Muscle of arm (tissue), 14 donors: ENCODE measurements around the gene TESPA1. TPM values are rescaled to one million over a fixed set of nuclear protein-coding genes. Genes with fewer than 3 reads are reported as not detected.

Experiments used
- DNase-seq: peaks from one replicate; pipeline ENCODE4 v3.0.0-alpha.2; 2013
- long read RNA-seq, 11 donors: transcript quantifications; one replicate each; lab custom pipeline, GENCODE V29; 2026
- polyA plus RNA-seq, 12 donors: library from polyadenylated mRNA; unstranded; fragments of 120-200 nt; gene quantifications; one replicate each; pipeline ENCODE4 v1.2.1, GENCODE V29; 2013; ENCODE audit not compliant: insufficient read length in 12 of 12

TESPA1 gene
- polyA plus RNA-seq: 1 to 10 TPM in 8 of 12 donors, under 1 TPM in 2, not detected in 2; 0.70 to 3.9 (median 1.6) TPM
- long read RNA-seq, donor 1: 0 reads
- long read RNA-seq, donor 2, partial matches to known transcripts: 0 of 1 reads
- long read RNA-seq, donor 2, other reads (novel, unspliced or antisense): 0 of 1 reads
- long read RNA-seq, donor 3: 0 reads
- long read RNA-seq, donor 4: 0 reads
- long read RNA-seq, donor 5: 0 reads
- long read RNA-seq, donor 6: 0 reads
- long read RNA-seq, donor 7: 0 reads
- long read RNA-seq, donor 8: 0 reads
- long read RNA-seq, donor 9: 0 reads
- long read RNA-seq, donor 10: 0 reads
- long read RNA-seq, donor 11, partial matches to known transcripts: 0 of 1 reads
- long read RNA-seq, donor 11, other reads (novel, unspliced or antisense): 0 of 1 reads

- peak; percentile 50 for DNase-seq
Measured at GRCh38 chr12:54984658-54985376, at the start of gene TESPA1. TSS of gene TESPA1 (minus strand) at chr12:54984762. CDS start at chr12:54974562, 10,200 bp downstream.

- peak; percentile 23 for DNase-seq
Measured at GRCh38 chr12:55034218-55034617, 49.7 kb upstream of the TESPA1 start.

GRCh38 chr12:55025508-55025907 lies 40.9 kb upstream of the TESPA1 start:
- no peak for DNase-seq

- DNase-seq: no peak
Measured at GRCh38 chr12:55024575-55024974, 40.0 kb upstream of the TESPA1 start.

- DNase-seq: peak; percentile 50
Measured at GRCh38 chr12:55019784-55020183, 35.2 kb upstream of the TESPA1 start, which contains the start of gene NEUROD4. TSS of gene NEUROD4 (plus strand) at chr12:55019974. CDS start at chr12:55026440, 6,466 bp downstream.

- DNase-seq: no peak
Measured at GRCh38 chr12:55017416-55017925, 32.9 kb upstream of the TESPA1 start.

GRCh38 chr12:55008944-55009585 lies 24.5 kb upstream of the TESPA1 start:
- DNase-seq: no peak

- DNase-seq: no peak
Measured at GRCh38 chr12:55002355-55002754, 17.8 kb upstream of the TESPA1 start.

- DNase-seq: no peak
Measured at GRCh38 chr12:55001198-55001868, 16.8 kb upstream of the TESPA1 start.

- no peak for DNase-seq
Measured at GRCh38 chr12:54998958-54999510, 14.5 kb upstream of the TESPA1 start.

- no peak for DNase-seq
Measured at GRCh38 chr12:54997929-54998522, 13.5 kb upstream of the TESPA1 start.

GRCh38 chr12:54996205-54996604 lies 11.6 kb upstream of the TESPA1 start:
- DNase-seq: no peak

- DNase-seq: peak; percentile 65
Measured at GRCh38 chr12:54993181-54993835, 8.7 kb upstream of the TESPA1 start.

GRCh38 chr12:54991991-54992375 lies 7.4 kb upstream of the TESPA1 start:
- no peak for DNase-seq

GRCh38 chr12:54991161-54991990 lies 6.8 kb upstream of the TESPA1 start:
- no peak for DNase-seq

GRCh38 chr12:54989829-54990228 lies 5.3 kb upstream of the TESPA1 start:
- DNase-seq: no peak

GRCh38 chr12:54988402-54989054 lies 4.0 kb upstream of the TESPA1 start:
- DNase-seq: peak; percentile 87

- no peak for DNase-seq
Measured at GRCh38 chr12:54987611-54988231, 3.2 kb upstream of the TESPA1 start.
